ENCODE data around the gene UBE2L6. TPM values are rescaled to one million over a fixed set of nuclear protein-coding genes. Genes with fewer than 3 reads are reported as not detected.

Gene UBE2L6
- total and polyA plus RNA-seq, 2 of the 4 experiments (the other 2 are of a cell fraction) = 37.5 to 46.7 TPM

DNA sequence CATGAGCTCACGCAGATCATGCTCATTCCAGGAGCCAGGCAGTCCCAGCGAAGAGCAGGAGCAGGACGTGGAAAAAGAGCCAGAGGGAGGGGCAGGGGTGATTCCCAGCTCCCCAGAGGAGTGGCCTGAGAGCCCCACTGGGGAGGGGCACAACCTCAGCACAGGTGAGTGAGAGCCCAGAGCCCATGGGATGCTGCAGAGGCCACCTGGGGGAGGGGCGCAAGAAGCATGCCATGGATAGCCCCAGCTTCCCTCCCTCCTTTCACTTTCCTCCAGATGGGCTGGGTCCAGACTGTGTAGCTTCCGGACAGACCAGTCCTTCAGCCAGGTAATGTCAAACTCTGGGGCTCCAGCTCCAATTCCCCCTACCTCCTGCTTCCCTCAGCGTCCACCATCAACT lies 23.9 kb downstream of the UBE2L6 start:
- no peak for ATAC-seq (ENCODE audit: low read depth)
- in situ Hi-C loops (cut with MboI; ENCODE audit: low sequenced_read_pairs) = no loop called here
- TF ChIP-seq MXI1 (IDR thresholded peaks at IDR 0.05; ENCODE audit: borderline replicate concordance, low read depth, low read length) (no peak), NFE2L2 (IDR thresholded peaks at IDR 0.05; ENCODE audit: low read depth, low read length) (no peak), RCOR1 (IDR thresholded peaks at IDR 0.05; ENCODE audit: insufficient replicate concordance, low read length) (no peak), CEBPB (IDR thresholded peaks at IDR 0.05; ENCODE audit: low read depth, low read length) (no peak), BHLHE40 (IDR thresholded peaks at IDR 0.05; ENCODE audit: low read depth, low read length) (no peak), FOS (IDR thresholded peaks at IDR 0.05; ENCODE audit: low read depth, low read length) (no peak), MAZ (IDR thresholded peaks at IDR 0.05; ENCODE audit: borderline replicate concordance, low read depth, low read length) (no peak)
- TF ChIP-seq, protein P1, sequence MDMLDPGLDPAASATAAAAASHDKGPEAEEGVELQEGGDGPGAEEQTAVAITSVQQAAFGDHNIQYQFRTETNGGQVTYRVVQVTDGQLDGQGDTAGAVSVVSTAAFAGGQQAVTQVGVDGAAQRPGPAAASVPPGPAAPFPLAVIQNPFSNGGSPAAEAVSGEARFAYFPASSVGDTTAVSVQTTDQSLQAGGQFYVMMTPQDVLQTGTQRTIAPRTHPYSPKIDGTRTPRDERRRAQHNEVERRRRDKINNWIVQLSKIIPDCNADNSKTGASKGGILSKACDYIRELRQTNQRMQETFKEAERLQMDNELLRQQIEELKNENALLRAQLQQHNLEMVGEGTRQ (IDR thresholded peaks at IDR 0.05; ENCODE audit: low read depth, low read length) = no peak
- TF ChIP-seq, protein P2, sequence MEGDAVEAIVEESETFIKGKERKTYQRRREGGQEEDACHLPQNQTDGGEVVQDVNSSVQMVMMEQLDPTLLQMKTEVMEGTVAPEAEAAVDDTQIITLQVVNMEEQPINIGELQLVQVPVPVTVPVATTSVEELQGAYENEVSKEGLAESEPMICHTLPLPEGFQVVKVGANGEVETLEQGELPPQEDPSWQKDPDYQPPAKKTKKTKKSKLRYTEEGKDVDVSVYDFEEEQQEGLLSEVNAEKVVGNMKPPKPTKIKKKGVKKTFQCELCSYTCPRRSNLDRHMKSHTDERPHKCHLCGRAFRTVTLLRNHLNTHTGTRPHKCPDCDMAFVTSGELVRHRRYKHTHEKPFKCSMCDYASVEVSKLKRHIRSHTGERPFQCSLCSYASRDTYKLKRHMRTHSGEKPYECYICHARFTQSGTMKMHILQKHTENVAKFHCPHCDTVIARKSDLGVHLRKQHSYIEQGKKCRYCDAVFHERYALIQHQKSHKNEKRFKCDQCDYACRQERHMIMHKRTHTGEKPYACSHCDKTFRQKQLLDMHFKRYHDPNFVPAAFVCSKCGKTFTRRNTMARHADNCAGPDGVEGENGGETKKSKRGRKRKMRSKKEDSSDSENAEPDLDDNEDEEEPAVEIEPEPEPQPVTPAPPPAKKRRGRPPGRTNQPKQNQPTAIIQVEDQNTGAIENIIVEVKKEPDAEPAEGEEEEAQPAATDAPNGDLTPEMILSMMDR (conservative IDR thresholded peaks at IDR 0.05; ENCODE audit: low read depth, low read length) = no peak

More for the DNA sequence above, 23.9 kb downstream of the UBE2L6 start:
- Histone ChIP-seq H2BK120ac (ENCODE audit: low read depth, low read length) (no peak overlapping the region), H2BK15ac (ENCODE audit: low read depth, low read length) (no peak overlapping the region), H3K4me3 (ENCODE audit: insufficient read depth, low read depth, low read length) (no peak overlapping the region), H3K56ac (ENCODE audit: extremely low read depth, insufficient read depth, low read length) (no peak overlapping the region), H4K8ac (ENCODE audit: low read depth in 2 of 2, low read length in 2 of 2) (no peak overlapping the region), H3K9ac (ENCODE audit: low read depth, low read length) (no peak overlapping the region), H3K18ac (ENCODE audit: low read depth, low read length) (no peak overlapping the region), H3K23ac (ENCODE audit: low read depth, low read length) (no peak overlapping the region), H3K4me2 (ENCODE audit: low read depth, low read length) (no peak overlapping the region), H2BK5ac (ENCODE audit: low read depth, low read length, poor library complexity, severe bottlenecking) (no peak overlapping the region), H3K36me3 (ENCODE audit: control insufficient read depth, insufficient read depth, low read length) (peaks cover 2% of the 10 kb centered on the region; the same call in 1 of the 2 replicates), H3K27ac (ENCODE audit: insufficient read depth, low read length) (no peak overlapping the region), H4K20me1 (ENCODE audit: insufficient read depth, low read length) (no peaks in the 10 kb centered on the region), H3K4me1 (ENCODE audit: control insufficient read depth, insufficient read depth, low read length) (no peaks in the 10 kb centered on the region; the same call in 1 of the 2 replicates), H4K5ac (ENCODE audit: low read depth, low read length) (no peak overlapping the region), H3K27me3 (ENCODE audit: control insufficient read depth, insufficient read depth, low read length) (peaks cover 15% of the 10 kb centered on the region), H3K79me1 (ENCODE audit: low read depth in 1 of 2, low read length in 2 of 2) (no peaks in the 10 kb centered on the region), H2AK5ac (ENCODE audit: low read depth, low read length) (no peak overlapping the region), H3K9me1 (ENCODE audit: insufficient read depth, low read length) (no peaks in the 10 kb centered on the region), H3K4ac (ENCODE audit: low read depth, low read length) (no peak overlapping the region), H2AK9ac (replicated peaks; ENCODE audit: low read depth, low read length, poor library complexity) (no peak overlapping the region), H2AFZ (replicated peaks; ENCODE audit: low read length, poor library complexity) (peak overlapping the region; percentile 43), H3K9me3 (ENCODE audit: control insufficient read depth, insufficient read depth, low read length) (no peaks in the 10 kb centered on the region), H3K14ac (replicated peaks; ENCODE audit: low read depth, low read length) (no peak overlapping the region), H4K91ac (ENCODE audit: insufficient read depth, low read depth, low read length) (no peak overlapping the region), H2BK20ac (ENCODE audit: low read depth, low read length) (no peak overlapping the region)
- POLR2A ChIA-PET (ENCODE audit: unreplicated experiment) = no interaction called here
- CTCF ChIA-PET = interaction anchor here (1.5 kb wide), 1 partner anchor 101 kb away, joined by 3 read pairs; no protein-coding TSS in a partner anchor
- WGBS, 2 experiments (ENCODE audit: extremely low coverage in 2 of 2, insufficient read length in 1 of 2) = 60% methylated on average over 2 of the region's 6 CpGs; no CpG with 5 or more reads in 1 of the 2 experiments
- no peak for DNase-seq
- intact Hi-C loops (cut with micrococcal nuclease) (no loop called here), dilution Hi-C loops (cut with HindIII; ENCODE audit: low sequenced_read_pairs, unreplicated experiment) (no loop called here)
- BruUV-seq (replicated peaks) = no TSS peak

All from IMR-90 (cell line).